ENCODE measurements around the gene OXA1L.
"Not testable (repeated sequence)": the region's sequence is repeated elsewhere in the genome, so short reads cannot be mapped to it uniquely, and the experiment has no call there.

Gene OXA1L

GRCh38 chr14:22794551-22794951 lies 28.1 kb downstream of the OXA1L start:
- Histone ChIP-seq H3K4me3 (ENCODE audit: low read length) (no peak overlapping the region), H3K27me3 (ENCODE audit: insufficient read depth, low read length) (no peaks in the 10 kb centered on the region), H3K4me1 (ENCODE audit: insufficient read depth, low read length) (no peaks in the 10 kb centered on the region), H3K36me3 (ENCODE audit: insufficient read depth, low read length) (no peaks in the 10 kb centered on the region), H2AFZ (ENCODE audit: low read depth, low read length) (no peak overlapping the region), H3K9me3 (ENCODE audit: low read length) (no peaks in the 10 kb centered on the region)

- no peaks in the 10 kb centered on the region for H3K36me3 ChIP-seq (ENCODE audit: insufficient read depth, low read length)
- H2AFZ ChIP-seq (ENCODE audit: low read depth, low read length): no peak overlapping the region
- no peaks in the 10 kb centered on the region for H3K27me3 ChIP-seq (ENCODE audit: insufficient read depth, low read length)
- H3K4me3 ChIP-seq (ENCODE audit: low read length): no peak overlapping the region
- H3K9me3 ChIP-seq (ENCODE audit: low read length): no peaks in the 10 kb centered on the region
- H3K4me1 ChIP-seq (ENCODE audit: insufficient read depth, low read length): no peaks in the 10 kb centered on the region
Measured at GRCh38 chr14:22796087-22796707, 29.7 kb downstream of the OXA1L start.

- Histone ChIP-seq H3K4me1 (ENCODE audit: insufficient read depth, low read length) (no peaks in the 10 kb centered on the region), H3K4me3 (ENCODE audit: low read length) (no peak overlapping the region), H2AFZ (ENCODE audit: low read depth, low read length) (no peak overlapping the region), H3K9me3 (ENCODE audit: low read length) (no peaks in the 10 kb centered on the region), H3K27me3 (ENCODE audit: insufficient read depth, low read length) (no peaks in the 10 kb centered on the region), H3K36me3 (ENCODE audit: insufficient read depth, low read length) (no peaks in the 10 kb centered on the region)
Measured at GRCh38 chr14:22797017-22797917, 30.8 kb downstream of the OXA1L start.

GRCh38 chr14:22798528-22798927 lies 32.0 kb downstream of the OXA1L start:
- Histone ChIP-seq H3K27me3 (ENCODE audit: insufficient read depth, low read length) (no peaks in the 10 kb centered on the region), H3K4me3 (ENCODE audit: low read length) (no peak overlapping the region), H3K9me3 (ENCODE audit: low read length) (no peaks in the 10 kb centered on the region), H3K36me3 (ENCODE audit: insufficient read depth, low read length) (no peaks in the 10 kb centered on the region), H2AFZ (ENCODE audit: low read depth, low read length) (no peak overlapping the region), H3K4me1 (ENCODE audit: insufficient read depth, low read length) (no peaks in the 10 kb centered on the region)

GRCh38 chr14:22800346-22800745 lies 33.9 kb downstream of the OXA1L start:
- H3K4me1 ChIP-seq (ENCODE audit: insufficient read depth, low read length): no peaks in the 10 kb centered on the region
- H3K4me3 ChIP-seq (ENCODE audit: low read length): no peak overlapping the region
- H3K27me3 ChIP-seq (ENCODE audit: insufficient read depth, low read length): no peaks in the 10 kb centered on the region

GRCh38 chr14:22801716-22802115 lies 35.2 kb downstream of the OXA1L start:
- no peaks in the 10 kb centered on the region for H3K4me1 ChIP-seq (ENCODE audit: insufficient read depth, low read length)
- H2AFZ ChIP-seq (ENCODE audit: low read depth, low read length): no peak overlapping the region
- H3K27me3 ChIP-seq (ENCODE audit: insufficient read depth, low read length): no peaks in the 10 kb centered on the region
- no peaks in the 10 kb centered on the region for H3K9me3 ChIP-seq (ENCODE audit: low read length)
- no peak overlapping the region for H3K4me3 ChIP-seq (ENCODE audit: low read length)
- no peaks in the 10 kb centered on the region for H3K36me3 ChIP-seq (ENCODE audit: insufficient read depth, low read length)

More at GRCh38 chr14:22800346-22800745, 33.9 kb downstream of the OXA1L start:
- H2AFZ ChIP-seq (ENCODE audit: low read depth, low read length): no peak overlapping the region
- no peaks in the 10 kb centered on the region for H3K9me3 ChIP-seq (ENCODE audit: low read length)
- no peaks in the 10 kb centered on the region for H3K36me3 ChIP-seq (ENCODE audit: insufficient read depth, low read length)

- H2AFZ ChIP-seq (ENCODE audit: low read depth, low read length): no peak overlapping the region
- H3K9me3 ChIP-seq (ENCODE audit: low read length): no peaks in the 10 kb centered on the region
- H3K4me1 ChIP-seq (ENCODE audit: insufficient read depth, low read length): no peaks in the 10 kb centered on the region
- no peak overlapping the region for H3K4me3 ChIP-seq (ENCODE audit: low read length)
- no peaks in the 10 kb centered on the region for H3K27me3 ChIP-seq (ENCODE audit: insufficient read depth, low read length)
- no peaks in the 10 kb centered on the region for H3K36me3 ChIP-seq (ENCODE audit: insufficient read depth, low read length)
Measured at GRCh38 chr14:22802860-22803686, 36.6 kb downstream of the OXA1L start.

GRCh38 chr14:22803687-22803974 lies 37.1 kb downstream of the OXA1L start:
- Histone ChIP-seq H3K36me3 (ENCODE audit: insufficient read depth, low read length) (no peaks in the 10 kb centered on the region), H3K4me3 (ENCODE audit: low read length) (no peak overlapping the region), H2AFZ (ENCODE audit: low read depth, low read length) (no peak overlapping the region), H3K4me1 (ENCODE audit: insufficient read depth, low read length) (no peaks in the 10 kb centered on the region), H3K9me3 (ENCODE audit: low read length) (no peaks in the 10 kb centered on the region), H3K27me3 (ENCODE audit: insufficient read depth, low read length) (no peaks in the 10 kb centered on the region)

- not testable (repeated sequence) for H3K4me1 ChIP-seq (ENCODE audit: insufficient read depth, low read length); H3K4me3 ChIP-seq (ENCODE audit: low read length); H2AFZ ChIP-seq (ENCODE audit: low read depth, low read length); H3K36me3 ChIP-seq (ENCODE audit: insufficient read depth, low read length); H3K9me3 ChIP-seq (ENCODE audit: low read length); H3K27me3 ChIP-seq (ENCODE audit: insufficient read depth, low read length)
Measured at GRCh38 chr14:22805235-22805634, 38.7 kb downstream of the OXA1L start.

- H3K9me3 ChIP-seq (ENCODE audit: low read length): no peaks in the 10 kb centered on the region
- no peaks in the 10 kb centered on the region for H3K27me3 ChIP-seq (ENCODE audit: insufficient read depth, low read length)
- H3K4me1 ChIP-seq (ENCODE audit: insufficient read depth, low read length): no peaks in the 10 kb centered on the region
- no peaks in the 10 kb centered on the region for H3K36me3 ChIP-seq (ENCODE audit: insufficient read depth, low read length)
- no peak overlapping the region for H3K4me3 ChIP-seq (ENCODE audit: low read length)
- no peak overlapping the region for H2AFZ ChIP-seq (ENCODE audit: low read depth, low read length)
Measured at GRCh38 chr14:22807432-22808087, 41.1 kb downstream of the OXA1L start.

GRCh38 chr14:22808388-22809209 lies 42.1 kb downstream of the OXA1L start:
- Histone ChIP-seq H3K4me1 (ENCODE audit: insufficient read depth, low read length) (no peaks in the 10 kb centered on the region), H3K36me3 (ENCODE audit: insufficient read depth, low read length) (no peaks in the 10 kb centered on the region), H3K27me3 (ENCODE audit: insufficient read depth, low read length) (no peaks in the 10 kb centered on the region), H2AFZ (ENCODE audit: low read depth, low read length) (no peak overlapping the region), H3K4me3 (ENCODE audit: low read length) (no peak overlapping the region), H3K9me3 (ENCODE audit: low read length) (no peaks in the 10 kb centered on the region)

- no peak overlapping the region for H2AFZ ChIP-seq (ENCODE audit: low read depth, low read length)
- no peaks in the 10 kb centered on the region for H3K9me3 ChIP-seq (ENCODE audit: low read length)
- no peaks in the 10 kb centered on the region for H3K4me1 ChIP-seq (ENCODE audit: insufficient read depth, low read length)
- no peaks in the 10 kb centered on the region for H3K27me3 ChIP-seq (ENCODE audit: insufficient read depth, low read length)
- H3K4me3 ChIP-seq (ENCODE audit: low read length): no peak overlapping the region
- no peaks in the 10 kb centered on the region for H3K36me3 ChIP-seq (ENCODE audit: insufficient read depth, low read length)
Measured at GRCh38 chr14:22811722-22812121, 45.2 kb downstream of the OXA1L start.

Data from neuron (in vitro differentiated cells).